CD4-positive, alpha-beta T cell treated with Interferon alpha-2 for 1 hour (primary cell): Measurements from ENCODE around the gene UBE2QL1.
"Not testable (repeated sequence)": the region's sequence is repeated elsewhere in the genome, so short reads cannot be mapped to it uniquely, and the experiment has no call there.

ENCODE experiments used
- DNase-seq, 2 donors: peaks; one replicate each; pipeline ENCODE4 v3.0.0-alpha.2; 2020 to 2022

Gene UBE2QL1

GRCh38 chr5:6501701-6502100, 53.0 kb downstream of the UBE2QL1 start:
- no peak for DNase-seq

- DNase-seq = no peak
Measured at GRCh38 chr5:6502421-6502820, 53.8 kb downstream of the UBE2QL1 start.

GRCh38 chr5:6503342-6503741, 54.7 kb downstream of the UBE2QL1 start:
- DNase-seq = no peak

GRCh38 chr5:6504677-6505415, 56.2 kb downstream of the UBE2QL1 start:
- no peak for DNase-seq

- DNase-seq = no peak
Measured at GRCh38 chr5:6505416-6505755, 56.7 kb downstream of the UBE2QL1 start.

GRCh38 chr5:6505783-6506557, 57.3 kb downstream of the UBE2QL1 start:
- DNase-seq = no peak

GRCh38 chr5:6506611-6507010, 58.0 kb downstream of the UBE2QL1 start:
- no peak for DNase-seq

- DNase-seq = no peak
Measured at GRCh38 chr5:6508931-6509330, 60.3 kb downstream of the UBE2QL1 start.

GRCh38 chr5:6510132-6510531, 61.5 kb downstream of the UBE2QL1 start:
- no peak for DNase-seq

- DNase-seq = no peak
Measured at GRCh38 chr5:6510973-6511372, 62.3 kb downstream of the UBE2QL1 start.

- DNase-seq = not testable (repeated sequence)
Measured at GRCh38 chr5:6515812-6516211, 67.2 kb downstream of the UBE2QL1 start.

GRCh38 chr5:6516823-6517222, 68.2 kb downstream of the UBE2QL1 start:
- DNase-seq = no peak

GRCh38 chr5:6517510-6517909, 68.9 kb downstream of the UBE2QL1 start:
- DNase-seq = no peak

- DNase-seq = no peak
Measured at GRCh38 chr5:6518298-6519057, 69.8 kb downstream of the UBE2QL1 start.

GRCh38 chr5:6520201-6520600, 71.5 kb downstream of the UBE2QL1 start:
- no peak for DNase-seq

GRCh38 chr5:6522331-6522730, 73.7 kb downstream of the UBE2QL1 start:
- no peak for DNase-seq

GRCh38 chr5:6522923-6523322, 74.3 kb downstream of the UBE2QL1 start:
- DNase-seq = no peak

GRCh38 chr5:6525422-6525821, 76.8 kb downstream of the UBE2QL1 start:
- DNase-seq = no peak

GRCh38 chr5:6525910-6526309, 77.3 kb downstream of the UBE2QL1 start:
- DNase-seq = no peak

GRCh38 chr5:6527749-6528455, 79.2 kb downstream of the UBE2QL1 start:
- no peak for DNase-seq

GRCh38 chr5:6535594-6535993, 86.9 kb downstream of the UBE2QL1 start:
- no peak for DNase-seq

GRCh38 chr5:6539060-6539459, 90.4 kb downstream of the UBE2QL1 start:
- no peak for DNase-seq
